ENCODE results near the gene RNF128. TPM values are rescaled to one million over a fixed set of nuclear protein-coding genes. Genes with fewer than 3 reads are reported as not detected.
"Not testable (repeated sequence)": the region's sequence is repeated elsewhere in the genome, so short reads cannot be mapped to it uniquely, and the experiment has no call there.

The RNF128 gene
- total and polyA plus RNA-seq, 11 donors: 0.06 to 0.42 (median 0.21) TPM; not detected in 2

DNA sequence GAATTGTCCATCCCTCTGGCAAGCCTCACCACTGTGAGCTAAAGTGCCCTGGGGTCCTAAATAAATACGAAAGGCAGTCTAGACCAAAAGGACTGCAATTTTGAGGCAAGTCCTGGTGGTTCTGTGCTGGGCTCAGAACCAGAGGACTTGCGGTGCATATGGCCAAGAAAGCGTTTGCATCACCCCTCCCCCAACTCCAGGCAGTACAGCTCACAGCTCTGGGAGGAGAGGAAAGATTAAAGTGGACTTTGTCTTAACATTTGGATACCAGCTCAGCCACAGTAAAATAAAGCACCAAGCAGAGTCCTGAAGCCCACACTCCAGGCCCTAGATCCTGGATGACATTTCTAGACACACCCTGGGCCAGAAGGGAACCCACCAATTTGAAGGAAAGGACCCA, 24.9 kb downstream of the RNF128 start:
- Histone ChIP-seq H3K27ac (no peak overlapping the region), H3K4me1 (no peaks in the 10 kb centered on the region), H3K27me3 (peaks cover 0 to 5% (median 0%) of the 10 kb centered on the region in 9 donors), H3K9me3 (peaks cover 0 to 11% (median 0%) of the 10 kb centered on the region in 12 donors), H3K36me3 (no peaks in the 10 kb centered on the region), H3K4me3 (no peak overlapping the region)
- DNase-seq: no peak
- no peak for ATAC-seq
- TF ChIP-seq, protein P1, sequence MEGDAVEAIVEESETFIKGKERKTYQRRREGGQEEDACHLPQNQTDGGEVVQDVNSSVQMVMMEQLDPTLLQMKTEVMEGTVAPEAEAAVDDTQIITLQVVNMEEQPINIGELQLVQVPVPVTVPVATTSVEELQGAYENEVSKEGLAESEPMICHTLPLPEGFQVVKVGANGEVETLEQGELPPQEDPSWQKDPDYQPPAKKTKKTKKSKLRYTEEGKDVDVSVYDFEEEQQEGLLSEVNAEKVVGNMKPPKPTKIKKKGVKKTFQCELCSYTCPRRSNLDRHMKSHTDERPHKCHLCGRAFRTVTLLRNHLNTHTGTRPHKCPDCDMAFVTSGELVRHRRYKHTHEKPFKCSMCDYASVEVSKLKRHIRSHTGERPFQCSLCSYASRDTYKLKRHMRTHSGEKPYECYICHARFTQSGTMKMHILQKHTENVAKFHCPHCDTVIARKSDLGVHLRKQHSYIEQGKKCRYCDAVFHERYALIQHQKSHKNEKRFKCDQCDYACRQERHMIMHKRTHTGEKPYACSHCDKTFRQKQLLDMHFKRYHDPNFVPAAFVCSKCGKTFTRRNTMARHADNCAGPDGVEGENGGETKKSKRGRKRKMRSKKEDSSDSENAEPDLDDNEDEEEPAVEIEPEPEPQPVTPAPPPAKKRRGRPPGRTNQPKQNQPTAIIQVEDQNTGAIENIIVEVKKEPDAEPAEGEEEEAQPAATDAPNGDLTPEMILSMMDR (IDR thresholded peaks at IDR 0.05): no peak
- TF ChIP-seq POLR2A (IDR thresholded peaks at IDR 0.05): no peak
- intact Hi-C loops (cut with DNase I): no loop called here
- 46 to 75% (median 61%) methylated on average over 3 of the region's 3 CpGs for WGBS, 4 donors

DNA sequence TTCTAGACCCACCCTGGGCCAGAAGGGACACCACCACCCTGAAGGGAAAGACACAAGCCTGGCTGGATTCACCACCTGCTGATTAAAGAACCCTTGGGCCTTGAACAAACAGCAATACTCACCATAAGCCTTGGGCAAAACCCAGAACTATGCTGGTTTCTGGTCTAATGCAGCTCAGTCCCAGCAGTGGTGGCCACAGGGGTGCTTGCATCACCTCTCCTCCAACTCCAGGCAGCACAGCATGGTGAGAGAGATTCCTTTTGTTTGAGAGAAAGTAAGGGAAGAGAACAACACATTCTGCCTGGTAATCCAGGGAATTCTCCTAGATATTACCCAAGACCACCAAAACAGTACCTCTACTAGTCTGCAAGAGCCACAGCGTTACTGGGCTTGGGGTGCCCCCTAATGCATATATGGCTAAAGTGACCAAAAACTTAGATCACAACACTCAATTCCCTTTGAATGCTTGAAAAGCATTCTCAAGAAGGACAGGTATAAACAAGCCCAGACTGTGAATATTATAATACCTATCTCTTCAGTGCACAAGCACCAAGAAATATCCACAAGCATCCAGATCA, 25.7 kb downstream of the RNF128 start:
- 56 to 73% (median 64%) methylated on average over 1 of the region's 1 CpG for WGBS, 4 donors
- intact Hi-C loops (cut with DNase I): no loop called here
- peaks cover 0 to 5% (median 0%) of the 10 kb centered on the region in 9 donors for H3K27me3 ChIP-seq

GRCh38 chrX:106769288-106769687, 42.8 kb downstream of the RNF128 start:
- H3K4me3 ChIP-seq; intact Hi-C loops (cut with DNase I); DNase-seq; H3K27ac ChIP-seq; H3K9me3 ChIP-seq; ATAC-seq; H3K27me3 ChIP-seq; H3K36me3 ChIP-seq; H3K4me1 ChIP-seq: not testable (repeated sequence)
- WGBS, 4 donors: 57 to 74% (median 68%) methylated on average over 1 of the region's 1 CpG

More for the DNA sequence above, 25.7 kb downstream of the RNF128 start:
- Histone ChIP-seq H3K36me3 (no peaks in the 10 kb centered on the region), H3K4me3 (no peak overlapping the region), H3K4me1 (no peaks in the 10 kb centered on the region), H3K9me3 (peaks cover 0 to 11% (median 0%) of the 10 kb centered on the region in 12 donors), H3K27ac (no peak overlapping the region)
- DNase-seq (no peak), ATAC-seq (no peak)
- TF ChIP-seq, protein P1 (IDR thresholded peaks at IDR 0.05): no peak
- TF ChIP-seq POLR2A (IDR thresholded peaks at IDR 0.05): no peak

DNA sequence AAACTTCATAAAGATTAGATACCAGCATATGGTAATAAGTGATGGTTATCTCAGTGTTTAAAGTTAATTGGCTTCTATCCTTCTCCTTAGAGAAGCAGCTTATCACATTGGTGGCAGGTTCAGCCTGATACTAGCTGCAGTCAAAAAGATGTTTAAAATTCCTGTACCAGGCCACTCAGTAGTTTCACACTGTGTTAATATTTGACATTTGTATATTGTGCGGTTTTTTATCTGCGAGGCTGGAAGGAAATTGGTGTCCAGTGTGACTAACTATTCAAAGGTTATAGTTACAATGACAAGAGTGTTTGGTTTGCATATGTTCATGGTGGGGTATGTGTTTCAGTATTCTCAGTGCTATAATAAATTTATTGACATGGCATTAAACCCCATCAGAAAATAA, 48.5 kb downstream of the RNF128 start:
- no peak overlapping the region for H3K27ac ChIP-seq
- 43 to 59% (median 58%) methylated on average over 2 of the region's 2 CpGs for WGBS, 4 donors
- no peak overlapping the region for H3K4me3 ChIP-seq
- no peak for TF ChIP-seq POLR2A (IDR thresholded peaks at IDR 0.05)
- TF ChIP-seq, protein P1 (IDR thresholded peaks at IDR 0.05): no peak
- H3K27me3 ChIP-seq: peaks cover 0 to 8% (median 0%) of the 10 kb centered on the region in 9 donors
- no peak for ATAC-seq
- H3K4me1 ChIP-seq: no peaks in the 10 kb centered on the region
- no peak for DNase-seq
- intact Hi-C loops (cut with DNase I): no loop called here
- H3K9me3 ChIP-seq: no peaks in the 10 kb centered on the region
- H3K36me3 ChIP-seq: no peaks in the 10 kb centered on the region

DNA sequence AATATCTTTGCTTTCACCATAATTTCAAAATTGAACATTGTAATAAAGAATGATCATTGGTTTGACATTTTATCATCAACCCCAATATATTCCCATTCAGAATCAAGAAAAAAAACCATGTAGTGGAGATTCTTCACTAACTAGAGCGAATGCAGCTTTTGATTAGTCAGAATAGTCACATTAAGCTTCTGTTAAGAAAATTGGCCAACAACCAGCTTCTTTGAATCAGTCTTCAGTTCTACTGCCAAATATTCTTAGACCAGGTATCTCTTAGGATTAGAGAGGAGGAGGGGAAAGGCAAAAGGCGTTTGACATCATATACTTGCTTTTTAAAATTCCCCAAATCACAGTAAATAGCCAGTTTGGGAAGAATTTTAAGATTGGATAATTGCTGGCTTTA, 53.8 kb downstream of the RNF128 start:
- no peak for DNase-seq
- TF ChIP-seq POLR2A (IDR thresholded peaks at IDR 0.05): no peak
- TF ChIP-seq, protein P1 (IDR thresholded peaks at IDR 0.05): no peak
- no peak overlapping the region for H3K4me3 ChIP-seq
- 36 to 61% (median 45%) methylated on average over 2 of the region's 2 CpGs for WGBS, 4 donors
- no peaks in the 10 kb centered on the region for H3K4me1 ChIP-seq
- H3K27me3 ChIP-seq: peaks cover 0 to 22% (median 0%) of the 10 kb centered on the region in 9 donors
- H3K36me3 ChIP-seq: no peaks in the 10 kb centered on the region
- no peak for ATAC-seq
- no peak overlapping the region for H3K27ac ChIP-seq
- intact Hi-C loops (cut with DNase I): no loop called here
- no peaks in the 10 kb centered on the region for H3K9me3 ChIP-seq

All from heart left ventricle (tissue), 16 donors.